HepG2 (cell line): Measurements from ENCODE around the gene SLCO4A1. TPM values are rescaled to one million over a fixed set of nuclear protein-coding genes. Genes with fewer than 3 reads are reported as not detected.

Source experiments
- AHR ChIP-seq: IDR thresholded peaks from 2 replicates; pipeline ENCODE4 v1.6.1; 2018; ENCODE audit warnings: missing genetic modification reagents, missing compliant biosample characterization
- EZH2 ChIP-seq: conservative IDR thresholded peaks from 2 replicates; pipeline ENCODE4 v1.6.1; 2012; ENCODE audit warnings: mild to moderate bottlenecking, low read depth, low read length, moderate library complexity
- HDAC1 ChIP-seq: sonication (generic); formaldehyde crosslinking; IDR thresholded peaks from 2 replicates; pipeline ENCODE4 v1.5.1; 2020; ENCODE audit warnings: mild to moderate bottlenecking, missing genetic modification reagents
- NAIF1 ChIP-seq: sonication (generic); formaldehyde crosslinking; IDR thresholded peaks from 2 replicates; pipeline ENCODE4 v1.5.0; 2020; ENCODE audit warnings: mild to moderate bottlenecking, missing genetic modification reagents, borderline replicate concordance
- NFATC3 ChIP-seq: sonication (generic); formaldehyde crosslinking; IDR thresholded peaks from 2 replicates; pipeline ENCODE4 v1.5.1; 2020; ENCODE audit warnings: mild to moderate bottlenecking, missing genetic modification reagents
- NFE2L1 ChIP-seq: sonication (generic); formaldehyde crosslinking; IDR thresholded peaks from 2 replicates; pipeline ENCODE4 v1.4.0; 2020; ENCODE audit warnings: missing genetic modification reagents, mild to moderate bottlenecking, borderline replicate concordance
- PAF1 ChIP-seq: IDR thresholded peaks from 2 replicates; pipeline ENCODE4 v1.6.1; 2016; ENCODE audit warnings: missing genetic modification reagents, missing compliant biosample characterization
- ZNF33B ChIP-seq: sonication (generic); formaldehyde crosslinking; IDR thresholded peaks from 2 replicates; pipeline ENCODE4 v1.5.1; 2020; ENCODE audit warnings: mild to moderate bottlenecking, missing genetic modification reagents
- ZNF431 ChIP-seq: sonication (generic); formaldehyde crosslinking; IDR thresholded peaks from 2 replicates; pipeline ENCODE4 v1.9.0; 2022; ENCODE audit warnings: missing genetic modification reagents, low read depth, mild to moderate bottlenecking, borderline replicate concordance
- ZNF724P ChIP-seq: sonication (generic); formaldehyde crosslinking; IDR thresholded peaks from 2 replicates; pipeline ENCODE4 v1.8.0; 2022; ENCODE audit warnings: missing genetic modification reagents, borderline replicate concordance
- polyA plus RNA-seq, 8 experiments: library from polyadenylated mRNA; depleted of rRNA in 3 of 8; stranded (reverse) in 7 of 8; unstranded in 1 of 8; fragments of >200 nt; fragmentation: Illumina TruSeq in 4 of 8; extraction: Trizol in 4 of 8; gene quantifications; 2 replicates each; pipeline versions ENCODE4 v1.2.1 to v1.2.3, GENCODE V29; 2011 to 2016; ENCODE audit warnings: low read depth in 4 of 8, missing spikeins in 1 of 8, mixed read lengths in 1 of 8; ENCODE audit not compliant: insufficient read depth in 1 of 8
- total RNA-seq, 5 experiments: library from RNA; depleted of rRNA; stranded (reverse); fragments of >200 nt; fragmentation: Illumina TruSeq; extraction: Trizol; gene quantifications; 2 replicates each; pipeline ENCODE4 v1.2.3, GENCODE V29; 2016; ENCODE audit warnings: low read depth in 1 of 5
- TF ChIP-seq, protein P1 (sequence below): sonication (generic); formaldehyde crosslinking; IDR thresholded peaks from 2 replicates; pipeline ENCODE4 v1.5.0; 2020; ENCODE audit warnings: missing genetic modification reagents
- TF ChIP-seq, protein P2 (sequence below): sonication (generic); formaldehyde crosslinking; IDR thresholded peaks from 2 replicates; pipeline ENCODE4 v1.4.0; 2020; ENCODE audit warnings: missing genetic modification reagents
- TF ChIP-seq, protein P3 (sequence below): sonication (generic); formaldehyde crosslinking; IDR thresholded peaks from 2 replicates; pipeline ENCODE4 v1.8.0; 2022; ENCODE audit warnings: missing genetic modification reagents, mild to moderate bottlenecking, borderline replicate concordance
- TF ChIP-seq, protein P4 (sequence below): sonication (generic); formaldehyde crosslinking; IDR thresholded peaks from 2 replicates; pipeline ENCODE4 v1.5.0; 2020; ENCODE audit warnings: mild to moderate bottlenecking, low read depth, missing genetic modification reagents, borderline replicate concordance
- TF ChIP-seq, protein P5 (sequence below): sonication (generic); formaldehyde crosslinking; IDR thresholded peaks from 2 replicates; pipeline ENCODE4 v1.4.0; 2020; ENCODE audit warnings: mild to moderate bottlenecking, missing genetic modification reagents
- TF ChIP-seq, protein P6 (sequence below): sonication (generic); formaldehyde crosslinking; IDR thresholded peaks from 2 replicates; pipeline ENCODE4 v1.5.0; 2020; ENCODE audit warnings: missing genetic modification reagents, mild to moderate bottlenecking, borderline replicate concordance

The SLCO4A1 gene
- total and polyA plus RNA-seq, 2 of the 13 experiments (the other 11 are each of a cell fraction or from before 2014, with no cell fraction given), result 55.5 to 112 TPM

DNA sequence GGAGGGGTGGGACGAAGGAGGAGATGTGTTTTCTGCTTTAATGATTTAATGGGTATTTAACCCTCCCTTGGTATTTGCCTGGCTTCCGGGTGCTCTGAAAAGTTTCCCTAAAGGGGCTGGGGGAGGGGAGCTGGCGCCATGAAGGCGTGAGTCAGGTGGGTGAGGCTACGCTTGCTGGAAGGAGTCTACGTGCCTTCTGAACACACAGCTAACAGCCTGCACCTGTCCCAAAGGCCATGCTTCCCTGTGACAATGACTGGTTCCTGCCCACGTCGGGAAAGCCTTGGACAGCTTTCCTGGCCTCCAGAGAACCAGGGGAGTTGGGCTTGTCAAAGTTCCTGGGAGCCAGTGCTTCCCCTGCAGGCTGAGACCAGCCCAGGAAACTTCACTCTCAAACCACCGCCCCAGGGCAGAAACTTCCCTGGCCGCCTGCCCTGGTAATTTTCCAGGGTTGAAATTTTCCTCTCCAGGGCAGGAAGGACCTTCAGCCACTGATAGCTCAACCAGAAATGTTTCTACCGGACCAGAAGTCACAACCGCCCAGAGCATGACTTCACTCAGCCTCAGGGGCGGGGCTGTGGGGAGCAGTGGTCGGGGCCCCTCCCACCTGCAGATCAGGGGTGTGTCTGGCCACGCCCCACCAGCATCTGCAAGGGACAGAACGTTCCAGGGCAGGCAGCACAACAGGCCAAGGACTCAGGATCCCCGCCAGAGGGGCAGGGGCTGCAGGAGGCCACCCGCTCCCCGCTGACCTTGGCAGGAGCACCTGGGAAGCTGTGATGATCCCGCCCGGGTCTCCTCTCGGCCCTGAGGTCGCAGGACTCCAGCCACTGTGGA lies 18.6 kb upstream of the SLCO4A1 start (continued):
- peak; percentile 94 for TF ChIP-seq ZNF431
- TF ChIP-seq, protein P1, sequence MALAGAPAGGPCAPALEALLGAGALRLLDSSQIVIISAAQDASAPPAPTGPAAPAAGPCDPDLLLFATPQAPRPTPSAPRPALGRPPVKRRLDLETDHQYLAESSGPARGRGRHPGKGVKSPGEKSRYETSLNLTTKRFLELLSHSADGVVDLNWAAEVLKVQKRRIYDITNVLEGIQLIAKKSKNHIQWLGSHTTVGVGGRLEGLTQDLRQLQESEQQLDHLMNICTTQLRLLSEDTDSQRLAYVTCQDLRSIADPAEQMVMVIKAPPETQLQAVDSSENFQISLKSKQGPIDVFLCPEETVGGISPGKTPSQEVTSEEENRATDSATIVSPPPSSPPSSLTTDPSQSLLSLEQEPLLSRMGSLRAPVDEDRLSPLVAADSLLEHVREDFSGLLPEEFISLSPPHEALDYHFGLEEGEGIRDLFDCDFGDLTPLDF (CRISPR knock-in tag), result peak; percentile 28; the same call in 1 of the 2 replicates
- no peak for TF ChIP-seq NFE2L1
- TF ChIP-seq NFATC3 (CRISPR knock-in tag), result 0 out of 2 replicates have a peak, but pooled peaks have one; percentile 34
- no peak for TF ChIP-seq PAF1
- TF ChIP-seq ZNF33B (CRISPR knock-in tag), result no peak
- TF ChIP-seq AHR, result no peak; the same call in 1 of the 2 replicates
- TF ChIP-seq NAIF1 (CRISPR knock-in tag), result no peak
- TF ChIP-seq, protein P2, sequence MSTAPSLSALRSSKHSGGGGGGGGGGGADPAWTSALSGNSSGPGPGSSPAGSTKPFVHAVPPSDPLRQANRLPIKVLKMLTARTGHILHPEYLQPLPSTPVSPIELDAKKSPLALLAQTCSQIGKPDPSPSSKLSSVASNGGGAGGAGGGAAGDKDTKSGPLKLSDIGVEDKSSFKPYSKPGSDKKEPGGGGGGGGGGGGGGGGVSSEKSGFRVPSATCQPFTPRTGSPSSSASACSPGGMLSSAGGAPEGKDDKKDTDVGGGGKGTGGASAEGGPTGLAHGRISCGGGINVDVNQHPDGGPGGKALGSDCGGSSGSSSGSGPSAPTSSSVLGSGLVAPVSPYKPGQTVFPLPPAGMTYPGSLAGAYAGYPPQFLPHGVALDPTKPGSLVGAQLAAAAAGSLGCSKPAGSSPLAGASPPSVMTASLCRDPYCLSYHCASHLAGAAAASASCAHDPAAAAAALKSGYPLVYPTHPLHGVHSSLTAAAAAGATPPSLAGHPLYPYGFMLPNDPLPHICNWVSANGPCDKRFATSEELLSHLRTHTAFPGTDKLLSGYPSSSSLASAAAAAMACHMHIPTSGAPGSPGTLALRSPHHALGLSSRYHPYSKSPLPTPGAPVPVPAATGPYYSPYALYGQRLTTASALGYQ (CRISPR knock-in tag), result peak; percentile 75
- TF ChIP-seq, protein P3, sequence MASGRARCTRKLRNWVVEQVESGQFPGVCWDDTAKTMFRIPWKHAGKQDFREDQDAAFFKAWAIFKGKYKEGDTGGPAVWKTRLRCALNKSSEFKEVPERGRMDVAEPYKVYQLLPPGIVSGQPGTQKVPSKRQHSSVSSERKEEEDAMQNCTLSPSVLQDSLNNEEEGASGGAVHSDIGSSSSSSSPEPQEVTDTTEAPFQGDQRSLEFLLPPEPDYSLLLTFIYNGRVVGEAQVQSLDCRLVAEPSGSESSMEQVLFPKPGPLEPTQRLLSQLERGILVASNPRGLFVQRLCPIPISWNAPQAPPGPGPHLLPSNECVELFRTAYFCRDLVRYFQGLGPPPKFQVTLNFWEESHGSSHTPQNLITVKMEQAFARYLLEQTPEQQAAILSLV (CRISPR knock-in tag), result no peak; the same call in 1 of the 2 replicates
- TF ChIP-seq EZH2, result no peak
- TF ChIP-seq ZNF724P, result no peak
- TF ChIP-seq, protein P4, sequence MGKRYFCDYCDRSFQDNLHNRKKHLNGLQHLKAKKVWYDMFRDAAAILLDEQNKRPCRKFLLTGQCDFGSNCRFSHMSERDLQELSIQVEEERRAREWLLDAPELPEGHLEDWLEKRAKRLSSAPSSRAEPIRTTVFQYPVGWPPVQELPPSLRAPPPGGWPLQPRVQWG (CRISPR knock-in tag), result no peak
- TF ChIP-seq, protein P5, sequence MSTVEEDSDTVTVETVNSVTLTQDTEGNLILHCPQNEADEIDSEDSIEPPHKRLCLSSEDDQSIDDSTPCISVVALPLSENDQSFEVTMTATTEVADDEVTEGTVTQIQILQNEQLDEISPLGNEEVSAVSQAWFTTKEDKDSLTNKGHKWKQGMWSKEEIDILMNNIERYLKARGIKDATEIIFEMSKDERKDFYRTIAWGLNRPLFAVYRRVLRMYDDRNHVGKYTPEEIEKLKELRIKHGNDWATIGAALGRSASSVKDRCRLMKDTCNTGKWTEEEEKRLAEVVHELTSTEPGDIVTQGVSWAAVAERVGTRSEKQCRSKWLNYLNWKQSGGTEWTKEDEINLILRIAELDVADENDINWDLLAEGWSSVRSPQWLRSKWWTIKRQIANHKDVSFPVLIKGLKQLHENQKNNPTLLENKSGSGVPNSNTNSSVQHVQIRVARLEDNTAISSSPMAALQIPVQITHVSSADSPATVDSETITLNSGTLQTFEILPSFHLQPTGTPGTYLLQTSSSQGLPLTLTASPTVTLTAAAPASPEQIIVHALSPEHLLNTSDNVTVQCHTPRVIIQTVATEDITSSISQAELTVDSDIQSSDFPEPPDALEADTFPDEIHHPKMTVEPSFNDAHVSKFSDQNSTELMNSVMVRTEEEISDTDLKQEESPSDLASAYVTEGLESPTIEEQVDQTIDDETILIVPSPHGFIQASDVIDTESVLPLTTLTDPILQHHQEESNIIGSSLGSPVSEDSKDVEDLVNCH, result no peak
- peak; percentile 57 for TF ChIP-seq HDAC1 (CRISPR knock-in tag)
- TF ChIP-seq, protein P6, sequence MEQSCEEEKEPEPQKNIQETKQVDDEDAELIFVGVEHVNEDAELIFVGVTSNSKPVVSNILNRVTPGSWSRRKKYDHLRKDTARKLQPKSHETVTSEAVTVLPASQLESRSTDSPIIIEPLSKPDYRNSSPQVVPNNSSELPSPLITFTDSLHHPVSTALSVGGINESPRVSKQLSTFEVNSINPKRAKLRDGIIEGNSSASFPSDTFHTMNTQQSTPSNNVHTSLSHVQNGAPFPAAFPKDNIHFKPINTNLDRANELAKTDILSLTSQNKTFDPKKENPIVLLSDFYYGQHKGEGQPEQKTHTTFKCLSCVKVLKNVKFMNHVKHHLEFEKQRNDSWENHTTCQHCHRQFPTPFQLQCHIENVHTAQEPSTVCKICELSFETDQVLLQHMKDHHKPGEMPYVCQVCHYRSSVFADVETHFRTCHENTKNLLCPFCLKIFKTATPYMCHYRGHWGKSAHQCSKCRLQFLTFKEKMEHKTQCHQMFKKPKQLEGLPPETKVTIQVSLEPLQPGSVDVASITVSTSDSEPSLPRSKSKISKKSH (CRISPR knock-in tag), result no peak; the same call in 1 of the 2 replicates
